ENCODE data around the gene DACH1.

The DACH1 gene

GRCh38 chr13:71517004-71517403 lies 350.0 kb downstream of the DACH1 start:
- no peaks in the 10 kb centered on the region for H3K36me3 ChIP-seq (ENCODE audit: insufficient read depth)
- H3K9ac ChIP-seq = no peak overlapping the region
- no peaks in the 10 kb centered on the region for H3K79me2 ChIP-seq (ENCODE audit: insufficient read depth, low read depth)
- no peak overlapping the region for H3K4me2 ChIP-seq
- no peaks in the 10 kb centered on the region for H4K20me1 ChIP-seq (ENCODE audit: insufficient read depth)
- TF ChIP-seq CTCF (conservative IDR thresholded peaks at IDR 0.05; ENCODE audit: low read depth, low read length) = no peak
- H3K4me3 ChIP-seq (IDR thresholded peaks at IDR 0.05; ENCODE audit: insufficient read depth, low read depth, low read length) = no peak overlapping the region
- H2AFZ ChIP-seq (ENCODE audit: low read depth) = no peak overlapping the region
- no peaks in the 10 kb centered on the region for H3K4me1 ChIP-seq (ENCODE audit: low read depth, poor library complexity, severe bottlenecking)
- no peaks in the 10 kb centered on the region for H3K27me3 ChIP-seq (ENCODE audit: insufficient read depth, low read depth)
- H3K27ac ChIP-seq = no peak overlapping the region

DNA sequence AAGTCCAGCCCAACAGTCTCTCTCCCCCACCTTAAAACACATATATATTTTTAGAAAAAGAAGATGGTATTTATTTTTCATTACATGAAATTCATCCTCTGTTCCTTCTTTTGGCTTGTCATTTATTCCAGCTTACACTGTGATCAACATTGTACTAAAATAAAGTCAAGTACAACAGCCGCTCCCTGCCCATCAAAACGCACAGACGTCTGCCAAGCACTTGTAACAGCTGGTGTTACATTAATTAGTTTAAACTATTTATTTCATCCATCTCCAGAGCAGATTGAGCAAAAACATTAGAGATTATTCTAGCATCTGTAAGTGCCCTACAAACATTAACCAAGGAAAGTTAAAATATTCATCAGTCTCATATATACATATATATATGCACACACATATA lies 350.5 kb downstream of the DACH1 start:
- H3K27me3 ChIP-seq (ENCODE audit: insufficient read depth, low read depth) = no peaks in the 10 kb centered on the region
- no peaks in the 10 kb centered on the region for H4K20me1 ChIP-seq (ENCODE audit: insufficient read depth)
- no peak for TF ChIP-seq CTCF (conservative IDR thresholded peaks at IDR 0.05; ENCODE audit: low read depth, low read length)
- no peaks in the 10 kb centered on the region for H3K4me1 ChIP-seq (ENCODE audit: low read depth, poor library complexity, severe bottlenecking)
- H3K79me2 ChIP-seq (ENCODE audit: insufficient read depth, low read depth) = no peaks in the 10 kb centered on the region
- no peak overlapping the region for H2AFZ ChIP-seq (ENCODE audit: low read depth)
- H3K36me3 ChIP-seq (ENCODE audit: insufficient read depth) = no peaks in the 10 kb centered on the region
- H3K27ac ChIP-seq = no peak overlapping the region
- H3K9ac ChIP-seq = no peak overlapping the region
- no peak overlapping the region for H3K4me3 ChIP-seq (IDR thresholded peaks at IDR 0.05; ENCODE audit: insufficient read depth, low read depth, low read length)
- H3K4me2 ChIP-seq = no peak overlapping the region

DNA sequence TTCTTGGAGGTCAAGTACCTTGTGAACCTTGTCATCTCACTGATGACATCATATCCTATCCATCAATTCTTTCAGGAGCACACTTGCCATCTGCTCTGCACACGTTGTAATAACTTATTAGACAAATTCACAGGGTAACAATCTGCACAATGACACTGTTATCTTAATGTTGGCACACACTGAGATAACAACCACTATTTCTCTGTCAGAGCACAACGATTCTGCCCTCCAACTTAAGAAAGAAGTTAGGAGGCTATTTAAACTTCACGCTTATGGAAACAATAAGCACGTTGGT lies 351.3 kb downstream of the DACH1 start:
- Histone ChIP-seq H3K4me1 (ENCODE audit: low read depth, poor library complexity, severe bottlenecking) (no peaks in the 10 kb centered on the region), H2AFZ (ENCODE audit: low read depth) (no peak overlapping the region), H3K4me3 (IDR thresholded peaks at IDR 0.05; ENCODE audit: insufficient read depth, low read depth, low read length) (no peak overlapping the region), H3K4me2 (no peak overlapping the region), H3K79me2 (ENCODE audit: insufficient read depth, low read depth) (no peaks in the 10 kb centered on the region), H3K9ac (no peak overlapping the region), H3K36me3 (ENCODE audit: insufficient read depth) (no peaks in the 10 kb centered on the region), H4K20me1 (ENCODE audit: insufficient read depth) (no peaks in the 10 kb centered on the region), H3K27ac (no peak overlapping the region), H3K27me3 (ENCODE audit: insufficient read depth, low read depth) (no peaks in the 10 kb centered on the region)
- no peak for TF ChIP-seq CTCF (conservative IDR thresholded peaks at IDR 0.05; ENCODE audit: low read depth, low read length)

- Histone ChIP-seq H3K4me3 (IDR thresholded peaks at IDR 0.05; ENCODE audit: insufficient read depth, low read depth, low read length) (no peak overlapping the region), H3K79me2 (ENCODE audit: insufficient read depth, low read depth) (no peaks in the 10 kb centered on the region), H3K36me3 (ENCODE audit: insufficient read depth) (no peaks in the 10 kb centered on the region), H3K27ac (no peak overlapping the region), H3K27me3 (ENCODE audit: insufficient read depth, low read depth) (no peaks in the 10 kb centered on the region), H3K4me2 (no peak overlapping the region), H3K9ac (no peak overlapping the region), H4K20me1 (ENCODE audit: insufficient read depth) (no peaks in the 10 kb centered on the region), H2AFZ (ENCODE audit: low read depth) (no peak overlapping the region), H3K4me1 (ENCODE audit: low read depth, poor library complexity, severe bottlenecking) (no peaks in the 10 kb centered on the region)
- no peak for TF ChIP-seq CTCF (conservative IDR thresholded peaks at IDR 0.05; ENCODE audit: low read depth, low read length)
These were observed 351.9 kb downstream of the DACH1 start for GRCh38 chr13:71514900-71515743.

Measured in KMS-11 (cell line).